Astrocyte (in vitro differentiated cells and primary cell): ENCODE measurements around the gene MAP4K4.

Experiments used
- CTCF ChIP-seq: IDR thresholded peaks from 2 replicates; pipeline ENCODE4 v1.5.1; 2011; ENCODE audit warnings: low read depth, mild to moderate bottlenecking, inconsistent platforms, low read length, moderate library complexity; ENCODE audit not compliant: insufficient read depth
- EZH2 ChIP-seq: IDR thresholded peaks from 2 replicates; pipeline ENCODE4 v1.6.1; 2012; ENCODE audit warnings: mild to moderate bottlenecking, low read length, inconsistent platforms; ENCODE audit not compliant: insufficient read depth

- TF ChIP-seq CTCF, result no peak
- no peak for TF ChIP-seq EZH2
Measured at GRCh38 chr2:101752716-101753616, 55.5 kb downstream of the MAP4K4 start.
